NCI-H1417 treated with DMSO at 0.1 percent for 48 hours (cell line): ENCODE measurements around the gene GFOD1.
"Not testable (repeated sequence)": the region's sequence is repeated elsewhere in the genome, so short reads cannot be mapped to it uniquely, and the experiment has no call there.

ENCODE experiments used
- DNase-seq: peaks from one replicate; lab custom pipeline; 2025; lab: John Stamatoyannopoulos, UW

GFOD1 gene

DNA sequence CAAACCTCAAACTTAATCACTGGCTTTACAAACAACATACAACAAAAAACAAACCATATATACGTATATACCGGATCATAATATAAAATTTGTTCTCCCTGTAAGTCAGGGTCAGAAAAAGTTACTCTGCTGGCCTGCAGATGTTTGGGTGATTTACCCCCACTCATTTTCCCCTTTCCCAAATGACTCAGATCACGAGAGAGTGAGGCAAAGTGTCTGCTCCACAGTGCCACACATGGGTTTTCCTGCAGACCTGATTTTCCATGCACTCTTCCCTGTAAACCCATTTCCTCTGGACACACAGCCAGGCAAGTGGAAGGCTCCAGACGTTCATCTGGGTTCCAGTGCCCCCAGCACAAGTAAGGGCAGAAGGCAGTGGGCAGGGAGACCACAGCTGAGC, 23.5 kb downstream of the GFOD1 start:
- DNase-seq, result no peak

DNA sequence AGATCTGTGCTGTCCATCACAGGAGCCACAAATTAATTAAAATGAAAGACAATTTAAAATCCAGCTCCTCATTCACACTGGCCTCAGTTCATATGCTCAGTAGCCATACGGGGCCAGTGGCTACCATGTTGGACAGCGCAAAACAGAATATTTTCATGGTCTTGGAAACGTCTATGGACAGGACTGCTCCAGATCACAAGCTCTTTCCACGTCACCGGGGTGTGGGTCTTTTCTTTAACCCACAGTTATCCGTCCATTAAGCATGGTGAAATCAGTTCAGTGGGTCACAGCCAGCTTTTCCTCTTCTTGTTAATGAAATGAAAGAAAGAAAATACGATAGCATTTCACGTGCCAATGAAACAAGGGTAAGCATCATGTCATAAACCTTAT, 24.1 kb downstream of the GFOD1 start:
- no peak for DNase-seq

DNA sequence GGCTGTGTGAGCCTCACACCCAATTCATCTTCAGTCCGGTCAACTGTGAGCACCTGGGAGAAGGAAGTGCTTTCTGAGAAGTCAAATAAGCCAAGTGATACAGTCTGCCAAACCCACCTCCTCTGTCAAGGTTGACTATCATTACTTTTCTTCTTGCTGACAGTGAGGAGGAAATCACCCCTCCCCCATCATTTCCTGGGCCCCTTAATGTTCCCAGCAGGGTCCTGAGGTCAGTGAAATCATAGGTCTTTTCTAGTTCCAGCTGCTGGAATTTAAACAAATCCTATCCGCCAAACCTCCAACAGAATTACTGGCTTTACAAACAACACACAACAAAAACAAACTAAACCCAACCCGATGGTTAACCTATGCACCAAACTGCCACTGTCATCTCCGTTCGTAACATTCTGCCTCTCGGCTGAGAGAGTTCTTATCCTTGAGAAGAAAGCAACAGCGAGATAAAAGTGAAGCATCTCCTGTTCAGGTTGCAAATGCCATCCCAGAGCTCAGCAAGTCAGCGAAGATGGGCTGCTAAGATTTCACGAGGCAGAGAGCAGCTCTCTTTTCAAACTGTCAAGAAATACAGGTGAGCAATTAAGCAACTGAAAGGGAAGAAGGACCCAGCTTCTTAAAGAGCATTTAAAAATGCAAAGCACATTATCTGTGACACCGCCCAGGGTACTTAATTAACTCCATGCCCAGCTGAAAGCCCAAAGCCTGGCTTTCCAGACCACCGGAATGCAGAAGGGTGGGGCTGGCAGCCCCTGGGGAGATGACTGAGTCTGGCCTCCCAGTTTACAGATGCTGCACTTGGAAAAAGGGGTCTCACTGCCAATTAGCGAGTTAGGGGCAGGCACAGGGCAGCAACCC, 24.7 kb downstream of the GFOD1 start:
- DNase-seq, result no peak

GRCh38 chr6:13461805-13462204, 25.6 kb downstream of the GFOD1 start:
- DNase-seq, result no peak

DNA sequence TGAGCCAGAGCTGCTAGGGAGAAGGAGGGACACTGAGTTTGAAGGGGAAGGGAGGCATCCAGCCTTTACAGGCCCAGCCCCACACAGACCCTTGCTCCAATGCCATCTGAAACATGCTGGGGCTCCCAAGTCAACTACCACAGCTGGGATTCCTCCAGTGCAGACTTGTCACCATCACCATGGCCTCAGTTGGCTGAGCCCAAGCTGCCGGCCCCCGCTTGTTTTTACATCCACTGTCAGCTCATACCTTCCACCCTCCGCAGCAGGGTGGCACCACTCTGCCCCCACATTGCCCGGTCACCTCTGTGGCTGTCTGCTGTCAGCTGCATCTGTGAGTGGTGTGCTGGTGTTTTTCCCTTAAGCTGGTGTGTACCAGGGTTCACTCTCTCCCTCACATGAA, 26.1 kb downstream of the GFOD1 start:
- no peak for DNase-seq

DNA sequence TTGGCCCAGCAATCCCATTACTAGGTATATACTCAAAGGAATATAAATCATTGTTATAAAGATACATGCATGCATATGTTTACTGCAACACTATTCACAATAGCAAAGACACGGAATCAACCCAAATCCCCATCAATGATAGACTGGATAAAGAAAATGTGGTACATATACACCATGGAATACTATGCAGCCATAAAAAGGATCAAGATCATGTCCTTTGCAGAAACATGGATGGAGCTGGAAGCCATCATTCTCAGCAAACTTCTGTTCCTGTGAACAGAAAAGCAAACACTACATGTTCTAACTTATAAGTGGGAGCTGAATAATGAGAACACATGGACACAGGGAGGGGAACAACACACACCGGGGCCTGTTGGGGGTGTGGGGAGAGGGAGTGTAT, 27.1 kb downstream of the GFOD1 start:
- not testable (repeated sequence) for DNase-seq

DNA sequence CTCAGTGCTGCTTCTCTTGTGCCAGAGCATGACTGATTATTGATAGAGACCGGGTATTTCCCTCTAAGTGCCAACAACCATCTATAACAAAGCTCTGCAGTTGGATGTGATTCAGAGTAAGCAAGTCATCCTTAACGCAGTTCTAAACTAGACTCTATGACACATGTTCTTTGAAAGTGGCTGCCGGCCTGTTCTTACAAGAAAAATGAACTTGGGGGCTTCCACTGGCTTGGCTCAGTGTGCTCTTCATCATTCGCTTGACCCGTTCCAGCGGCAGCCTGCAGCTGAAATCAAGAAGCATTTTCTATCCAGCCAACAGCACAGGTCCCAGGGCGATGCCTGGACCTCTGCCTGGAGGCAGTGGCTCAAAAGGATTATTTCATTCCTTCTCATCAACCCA, 29.8 kb downstream of the GFOD1 start:
- no peak for DNase-seq

DNA sequence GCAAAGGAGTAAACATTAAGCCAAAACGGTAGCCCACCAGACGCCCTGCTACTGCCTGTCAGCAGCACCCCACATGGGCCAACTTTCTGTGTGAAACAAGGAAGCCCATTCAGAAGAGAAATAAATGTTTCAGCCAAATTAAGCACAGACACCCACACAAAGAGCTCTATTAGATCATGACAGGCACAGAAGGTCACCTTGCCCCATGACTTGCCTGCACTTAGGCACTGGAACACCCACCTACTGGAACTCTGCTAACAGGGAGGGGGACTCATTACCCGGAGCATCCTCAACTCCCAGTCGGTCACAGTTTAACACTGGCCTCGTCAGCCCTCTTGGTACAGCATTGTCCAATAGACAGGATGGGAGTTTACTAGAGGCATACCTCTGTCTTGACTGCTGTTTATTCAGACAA, 31.8 kb downstream of the GFOD1 start:
- no peak for DNase-seq

GRCh38 chr6:13454286-13455221, 32.8 kb downstream of the GFOD1 start:
- DNase-seq, result no peak

GRCh38 chr6:13453771-13454251, 33.6 kb downstream of the GFOD1 start:
- no peak for DNase-seq

DNA sequence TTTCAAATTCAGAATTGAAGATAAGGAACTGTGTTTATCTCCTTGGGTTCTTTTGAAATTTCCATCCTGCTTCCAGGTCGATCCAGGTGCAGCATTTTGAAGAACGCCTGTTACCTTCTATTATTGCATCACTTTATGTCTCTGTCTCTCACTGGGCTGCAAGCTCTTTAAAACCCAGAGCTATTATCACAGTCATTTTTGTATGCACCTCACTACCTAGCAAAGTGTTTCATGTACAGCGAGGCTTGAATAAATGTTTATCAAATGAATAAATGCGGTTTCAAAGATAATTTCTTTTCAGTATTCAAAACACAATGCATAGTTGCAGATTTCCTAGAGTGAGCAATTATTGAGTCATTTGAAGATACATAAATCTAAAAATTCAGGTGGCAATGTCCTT, 34.2 kb downstream of the GFOD1 start:
- no peak for DNase-seq

GRCh38 chr6:13452346-13453117, 34.9 kb downstream of the GFOD1 start:
- no peak for DNase-seq

- DNase-seq, result no peak
These were observed 36.1 kb downstream of the GFOD1 start for GRCh38 chr6:13451181-13451895.

DNA sequence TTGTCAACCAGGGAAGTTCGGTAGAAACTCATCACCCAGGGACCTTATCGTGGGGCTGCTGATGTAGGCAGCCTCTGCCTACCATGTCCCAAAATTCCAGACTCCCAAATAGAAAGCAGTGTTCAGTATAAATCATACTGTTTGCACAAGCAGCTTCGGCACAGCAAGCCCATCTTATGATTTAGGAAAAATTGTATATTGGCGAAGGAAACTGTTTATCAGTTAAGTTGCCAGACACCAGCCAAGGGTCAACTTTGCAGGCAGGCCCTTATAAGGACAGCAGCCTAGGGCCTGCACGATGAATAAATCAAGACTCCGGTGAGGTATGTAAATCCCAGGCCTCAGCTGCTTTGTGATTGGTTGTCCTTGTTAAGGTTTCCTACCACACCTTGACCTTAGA, 36.8 kb downstream of the GFOD1 start:
- no peak for DNase-seq

GRCh38 chr6:13447949-13448724, 39.3 kb downstream of the GFOD1 start:
- DNase-seq, result no peak

DNA sequence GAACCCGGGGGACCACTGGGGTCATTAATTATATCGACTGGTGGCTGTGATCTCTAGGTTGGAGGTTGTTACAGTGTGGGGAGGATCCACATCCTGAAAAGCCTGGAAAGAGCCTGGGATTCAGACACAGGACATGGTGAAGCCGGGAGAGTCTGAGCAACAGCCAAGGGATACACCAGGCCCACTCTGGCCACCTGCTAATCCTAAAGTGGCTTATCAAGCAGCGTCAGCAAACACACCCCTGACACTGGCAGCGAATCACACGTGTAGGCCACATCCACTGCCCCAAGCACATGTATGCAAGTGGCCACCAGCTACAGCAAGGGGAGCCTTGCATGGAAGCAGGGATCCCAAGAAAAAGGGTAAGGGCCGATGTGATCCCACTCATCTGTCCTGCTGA, 41.0 kb downstream of the GFOD1 start:
- no peak for DNase-seq

DNA sequence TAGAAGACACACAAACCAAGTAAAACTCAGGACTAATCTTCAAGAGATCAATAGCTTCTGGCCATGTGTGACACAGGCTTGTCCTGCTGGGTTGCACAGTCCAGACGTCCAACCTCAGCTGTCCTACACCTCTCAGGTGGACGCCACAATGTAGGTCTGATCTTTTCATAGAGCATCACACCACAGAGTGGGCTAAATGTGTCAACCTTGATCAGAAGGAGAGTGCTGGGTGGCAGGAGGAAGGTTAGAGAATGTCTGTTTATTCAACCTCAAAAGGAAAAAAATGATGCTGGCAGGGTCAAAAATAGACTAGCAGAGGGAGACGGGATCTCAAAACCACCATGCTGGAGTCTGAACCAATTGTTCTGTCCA, 41.7 kb downstream of the GFOD1 start:
- DNase-seq, result no peak

- peak; percentile 34 for DNase-seq
These were observed 42.2 kb downstream of the GFOD1 start for GRCh38 chr6:13445005-13445743.

- no peak for DNase-seq
These were observed 42.8 kb downstream of the GFOD1 start for GRCh38 chr6:13444604-13445003.

GRCh38 chr6:13443978-13444377, 43.4 kb downstream of the GFOD1 start:
- DNase-seq, result not testable (repeated sequence)
